GM21825 (cell line): ENCODE data around the gene TRAPPC14.
A peak's percentile ranks its signal among the peaks of the same experiment; 100 is the strongest.
"Not testable (repeated sequence)": the region's sequence is repeated elsewhere in the genome, so short reads cannot be mapped to it uniquely, and the experiment has no call there.

ENCODE experiments used
- ATAC-seq: cut with Tn5 transposase; IDR thresholded peaks from one replicate; pipeline ENCODE4 v1.9.1; 2021; ENCODE audit warnings: mild to moderate bottlenecking, moderate library complexity; ENCODE audit not compliant: unreplicated experiment

TRAPPC14 gene

GRCh38 chr7:100154651-100155491 lies 3.7 kb downstream of the TRAPPC14 start:
- ATAC-seq: no peak

- no peak for ATAC-seq
Observed at GRCh38 chr7:100153708-100154535, 4.6 kb downstream of the TRAPPC14 start.

GRCh38 chr7:100152937-100153666 lies 5.4 kb downstream of the TRAPPC14 start:
- no peak for ATAC-seq

DNA sequence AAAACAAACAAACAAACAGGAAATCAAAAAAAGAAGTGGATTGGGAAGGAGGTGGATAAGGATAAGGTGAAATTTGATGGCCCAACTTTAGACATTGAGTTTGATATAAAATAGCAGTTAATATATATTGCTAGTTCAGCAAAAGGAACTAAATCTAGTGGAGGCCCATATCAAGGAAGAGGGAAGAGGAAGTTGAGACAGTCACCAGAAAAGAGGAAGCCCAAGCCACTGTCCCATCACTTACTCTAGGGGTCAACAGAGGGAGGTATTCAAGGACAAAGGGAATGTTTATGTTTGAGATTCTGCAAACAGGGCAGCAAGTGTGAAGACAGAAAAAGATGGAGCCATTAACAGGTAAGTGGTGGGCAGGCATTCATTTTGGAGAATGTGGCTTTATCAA lies 6.1 kb downstream of the TRAPPC14 start:
- no peak for ATAC-seq

DNA sequence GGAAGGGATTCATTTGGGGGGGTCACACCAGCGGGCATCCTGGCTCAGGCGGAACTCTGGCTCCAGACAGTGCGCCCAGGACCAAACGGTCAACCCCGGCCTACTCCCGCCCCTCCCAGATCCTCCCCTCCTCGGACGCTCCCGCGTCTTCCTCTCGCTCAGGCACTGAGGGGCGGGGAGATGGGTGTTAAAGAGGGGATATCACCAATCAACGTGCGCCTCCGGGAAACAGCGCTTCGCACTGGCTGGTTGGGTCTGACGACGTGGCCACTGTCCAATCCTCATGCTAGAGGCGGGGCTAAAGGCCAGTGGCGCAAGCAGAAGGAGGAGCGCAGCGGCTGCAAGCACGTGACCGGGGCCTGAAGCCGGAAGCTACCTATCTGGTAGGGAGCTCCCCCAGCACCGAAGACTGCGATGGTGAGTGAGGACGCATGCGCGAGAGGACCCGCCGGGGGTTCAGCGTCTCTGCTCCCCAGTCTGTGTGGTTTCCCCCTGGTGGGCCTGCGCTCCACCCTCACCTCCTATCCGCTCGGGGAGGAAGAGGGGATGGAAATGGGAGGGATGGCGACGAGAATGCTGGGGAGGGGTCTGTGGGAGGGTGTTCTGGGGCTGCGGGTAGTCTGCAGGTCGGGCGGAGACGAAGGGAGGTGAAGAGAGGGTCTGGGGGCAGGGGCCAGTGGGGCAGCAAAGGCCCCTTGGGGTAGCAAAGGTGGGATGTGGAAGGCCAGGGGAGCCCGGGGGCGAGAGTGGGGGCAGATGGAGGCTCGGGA lies 9.8 kb downstream of the TRAPPC14 start, which contains the start of gene LAMTOR4:
Gene LAMTOR4, plus strand, starts transcription at position 360 of the 770 bp plus-strand sequence. Its CDS starts 55 bp downstream, at position 415.
- ATAC-seq: peak; percentile 97

- ATAC-seq: no peak
Observed at GRCh38 chr7:100148225-100148558, 10.3 kb downstream of the TRAPPC14 start.

DNA sequence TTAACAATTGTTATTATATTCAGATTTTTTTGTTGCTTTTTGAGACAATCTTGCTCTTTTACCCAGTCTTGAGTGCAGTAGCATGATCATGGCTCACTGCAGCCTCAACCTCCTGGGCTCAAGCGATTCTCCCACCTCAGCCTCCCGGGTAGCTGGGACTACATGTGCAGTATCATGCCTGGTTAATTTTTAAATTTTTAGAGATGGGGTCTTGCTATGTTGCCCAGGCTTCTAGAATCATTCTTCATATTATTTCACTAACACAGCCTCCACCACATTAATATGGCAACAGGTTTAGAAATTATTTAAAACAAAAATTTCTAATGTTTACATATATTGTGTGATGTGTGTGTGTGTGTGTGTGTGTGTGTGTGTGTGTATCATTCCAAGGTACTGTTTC lies 11.2 kb downstream of the TRAPPC14 start:
- ATAC-seq: no peak

GRCh38 chr7:100146350-100146749 lies 12.2 kb downstream of the TRAPPC14 start:
- ATAC-seq: not testable (repeated sequence)

GRCh38 chr7:100142461-100142860 lies 16.1 kb downstream of the TRAPPC14 start:
- ATAC-seq: no peak

- ATAC-seq: no peak
Observed at GRCh38 chr7:100141555-100141949, 17.0 kb downstream of the TRAPPC14 start.

DNA sequence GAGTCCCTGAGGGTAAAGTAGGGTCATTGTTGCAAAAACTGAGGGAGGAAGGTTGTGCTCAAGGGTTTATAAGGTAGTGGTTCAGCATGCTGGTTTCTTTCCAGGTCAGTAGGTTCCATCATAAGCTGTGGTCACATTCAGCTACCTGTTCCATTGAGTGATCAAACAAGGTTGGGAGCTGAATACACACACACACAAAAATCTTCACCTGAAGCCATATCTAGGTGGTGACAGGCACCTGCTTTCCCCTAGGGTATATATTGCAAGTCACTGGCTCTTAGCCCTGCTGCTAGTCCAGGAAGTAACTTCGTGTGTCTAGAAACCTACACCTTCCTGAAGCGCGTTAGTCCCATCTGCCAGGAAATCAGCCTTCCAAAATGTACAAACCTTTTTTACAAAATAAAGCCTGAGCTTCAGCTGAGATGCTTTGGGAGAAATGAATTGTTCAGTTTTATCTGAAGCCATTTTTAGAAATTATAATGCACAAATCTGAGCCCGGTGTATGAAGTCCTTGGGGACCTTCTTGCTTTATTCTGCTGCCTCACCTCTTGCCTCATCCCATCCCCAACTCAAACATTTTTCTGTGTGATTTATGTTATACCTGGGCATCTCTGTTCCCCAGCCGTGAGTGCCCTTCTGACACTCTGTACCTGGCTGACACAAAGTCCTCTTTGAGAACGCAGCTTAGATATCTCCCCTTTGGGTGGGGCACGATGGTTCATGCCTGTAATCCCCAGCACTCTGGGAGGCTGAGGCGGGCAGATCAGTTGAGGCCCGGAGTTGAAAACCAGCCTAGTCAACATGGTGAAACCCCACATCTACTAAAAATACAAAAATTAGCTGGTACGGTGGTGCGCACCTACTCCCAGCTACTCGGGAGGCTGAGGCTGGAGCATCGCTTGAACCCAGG lies 20.4 kb downstream of the TRAPPC14 start:
- ATAC-seq: no peak

- ATAC-seq: no peak
Observed at GRCh38 chr7:100132697-100133151, 25.8 kb downstream of the TRAPPC14 start.

DNA sequence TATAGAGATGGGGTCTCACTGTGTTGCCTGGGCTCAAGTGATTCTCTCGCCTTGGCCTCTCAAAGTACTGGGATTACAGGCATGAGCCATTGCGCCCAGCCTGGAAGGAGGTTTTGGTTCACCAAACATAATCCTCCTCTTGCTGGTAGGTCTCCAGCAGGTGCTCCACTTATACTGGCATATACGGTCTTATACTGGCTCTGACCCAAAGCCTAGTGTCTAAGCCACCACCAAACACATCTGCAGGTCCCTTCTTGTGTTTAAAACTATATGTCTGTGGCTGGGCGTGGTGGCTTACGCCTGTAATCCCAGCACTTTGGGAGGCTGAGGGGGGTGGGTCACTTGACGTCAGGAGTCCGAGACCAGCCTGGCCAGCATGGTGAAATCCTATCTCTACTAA lies 26.4 kb downstream of the TRAPPC14 start:
- no peak for ATAC-seq

DNA sequence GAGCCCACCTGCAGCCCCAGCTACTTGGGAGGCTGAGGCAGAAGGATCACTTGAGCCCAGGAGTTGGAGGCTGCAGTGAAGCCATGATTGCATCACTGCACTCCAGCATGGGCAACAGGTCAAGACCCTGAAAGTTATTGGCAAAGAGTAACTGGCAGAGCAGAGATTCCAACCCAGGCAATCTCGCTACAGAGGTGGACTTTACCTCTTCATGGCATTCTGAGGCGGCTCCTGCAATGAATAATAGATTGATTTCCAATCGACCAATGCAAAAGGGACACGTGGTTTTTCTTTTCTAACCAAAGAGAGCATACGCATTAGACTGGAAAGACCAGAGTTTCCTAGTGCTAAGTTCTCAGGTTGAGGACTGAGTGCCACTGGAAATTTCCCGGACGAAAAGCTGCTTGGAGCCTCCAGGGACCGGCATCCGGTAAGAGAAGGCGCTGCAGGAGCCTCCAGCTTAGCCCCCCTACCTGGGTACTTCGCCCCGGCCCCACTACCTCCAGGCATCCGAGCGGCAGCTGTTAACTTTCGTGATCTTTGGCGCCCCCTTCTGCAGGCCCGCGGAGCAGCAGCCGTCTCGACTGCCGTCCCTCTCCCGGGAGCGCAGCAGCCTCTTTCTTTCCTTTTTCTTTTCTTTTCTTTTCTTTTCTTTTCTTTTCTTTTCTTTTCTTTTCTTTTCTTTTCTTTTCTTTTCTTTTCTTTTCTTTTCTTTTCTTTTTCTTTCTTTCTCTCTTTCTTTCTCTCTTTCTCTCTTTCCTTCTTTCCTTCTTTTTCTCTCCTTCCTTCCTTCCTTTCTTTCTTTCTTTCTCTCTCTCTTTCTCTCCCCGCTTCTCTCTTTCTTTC lies 27.7 kb downstream of the TRAPPC14 start:
- ATAC-seq: no peak

DNA sequence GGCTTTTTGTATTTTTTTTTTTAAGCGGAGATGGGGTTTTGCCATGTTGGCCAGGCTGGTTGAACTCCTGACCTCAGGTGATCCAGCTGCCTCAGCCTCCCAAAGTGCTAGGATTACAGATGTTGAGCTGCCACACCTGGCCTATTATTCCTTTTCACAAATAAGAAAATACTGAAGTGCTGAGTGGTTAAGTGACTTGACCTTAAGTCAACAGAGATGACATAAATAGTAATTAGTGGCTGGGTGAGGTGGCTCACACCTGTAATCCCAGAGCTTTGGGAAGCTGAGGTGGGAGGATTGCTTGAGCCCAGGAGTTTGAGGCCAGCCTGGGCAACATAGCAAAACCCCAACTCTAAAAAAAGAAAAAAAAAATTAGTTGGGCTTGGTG lies 28.3 kb downstream of the TRAPPC14 start:
- not testable (repeated sequence) for ATAC-seq

DNA sequence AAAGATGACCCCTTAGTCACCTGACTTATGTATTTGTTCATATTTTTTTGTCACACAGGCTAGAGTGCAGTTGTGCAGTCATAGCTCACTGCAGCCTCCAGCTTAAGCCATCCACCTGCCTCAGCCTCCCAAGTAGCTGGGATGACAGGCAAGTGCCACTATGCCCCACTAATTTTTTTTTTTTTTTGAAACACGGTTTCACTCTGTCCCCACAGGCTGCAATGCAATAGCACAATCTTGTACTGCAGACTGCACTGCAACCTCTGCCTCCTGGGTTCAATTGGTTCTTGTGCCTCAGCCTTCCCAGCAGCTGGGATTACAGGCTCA lies 29.9 kb downstream of the TRAPPC14 start:
- no peak for ATAC-seq

DNA sequence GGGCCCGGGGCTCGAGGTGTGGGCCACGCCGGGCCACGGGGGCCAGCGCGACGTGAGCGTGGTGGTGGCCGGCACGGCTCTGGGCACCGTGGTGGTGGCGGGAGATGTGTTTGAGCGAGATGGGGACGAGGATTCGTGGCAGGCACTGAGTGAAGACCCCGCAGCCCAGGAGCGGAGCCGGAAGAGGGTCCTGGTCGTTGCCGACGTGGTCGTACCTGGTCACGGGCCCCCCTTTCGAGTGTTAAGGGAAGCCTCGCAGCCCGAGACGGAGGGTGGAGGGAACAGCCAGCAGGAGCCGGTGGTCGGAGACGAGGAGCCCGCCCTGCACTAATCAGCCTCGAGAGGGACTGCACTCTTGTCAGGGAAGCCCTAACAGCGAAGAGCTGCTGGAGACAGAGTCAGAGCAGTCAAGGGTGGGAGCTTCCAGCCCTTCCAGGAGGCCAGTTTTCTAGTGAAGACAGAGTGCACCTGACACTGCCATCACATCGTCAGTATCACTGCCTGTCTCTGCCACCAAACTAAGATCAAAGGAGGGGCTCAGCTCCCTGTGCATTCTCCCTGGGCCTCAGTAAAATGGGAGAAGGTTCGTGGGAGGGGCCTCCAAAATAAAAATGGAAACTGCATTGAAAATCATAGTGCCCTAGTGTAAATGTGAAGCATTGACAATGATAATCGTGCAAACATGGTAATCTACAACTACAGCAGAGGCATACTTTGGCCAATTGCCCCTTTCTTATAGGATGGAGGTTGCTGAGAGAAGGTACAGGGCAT lies 30.5 kb downstream of the TRAPPC14 start:
- peak; percentile 3 for ATAC-seq
